Measurements from ENCODE around the gene TBRG4.

Gene TBRG4

DNA sequence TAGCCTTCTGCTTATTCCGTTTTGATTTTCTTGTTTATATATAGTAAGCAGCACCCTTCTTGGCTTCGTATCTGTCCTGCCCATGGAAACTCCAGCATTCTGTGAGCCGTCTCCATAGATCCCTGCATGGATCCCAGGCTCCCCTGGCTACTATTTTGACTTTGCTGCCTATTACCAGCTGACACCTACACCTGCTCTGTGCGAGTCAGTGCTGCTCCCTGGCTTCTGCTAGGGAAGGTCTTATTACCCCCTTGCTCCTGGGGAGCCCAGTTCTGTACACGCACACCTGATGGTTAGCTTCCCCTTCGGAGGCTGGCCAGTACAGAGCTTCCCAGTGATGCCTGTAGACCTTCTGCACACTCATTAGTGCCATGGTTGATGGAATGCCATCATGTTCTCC lies 58.1 kb downstream of the TBRG4 start:
- TF ChIP-seq, protein P1, sequence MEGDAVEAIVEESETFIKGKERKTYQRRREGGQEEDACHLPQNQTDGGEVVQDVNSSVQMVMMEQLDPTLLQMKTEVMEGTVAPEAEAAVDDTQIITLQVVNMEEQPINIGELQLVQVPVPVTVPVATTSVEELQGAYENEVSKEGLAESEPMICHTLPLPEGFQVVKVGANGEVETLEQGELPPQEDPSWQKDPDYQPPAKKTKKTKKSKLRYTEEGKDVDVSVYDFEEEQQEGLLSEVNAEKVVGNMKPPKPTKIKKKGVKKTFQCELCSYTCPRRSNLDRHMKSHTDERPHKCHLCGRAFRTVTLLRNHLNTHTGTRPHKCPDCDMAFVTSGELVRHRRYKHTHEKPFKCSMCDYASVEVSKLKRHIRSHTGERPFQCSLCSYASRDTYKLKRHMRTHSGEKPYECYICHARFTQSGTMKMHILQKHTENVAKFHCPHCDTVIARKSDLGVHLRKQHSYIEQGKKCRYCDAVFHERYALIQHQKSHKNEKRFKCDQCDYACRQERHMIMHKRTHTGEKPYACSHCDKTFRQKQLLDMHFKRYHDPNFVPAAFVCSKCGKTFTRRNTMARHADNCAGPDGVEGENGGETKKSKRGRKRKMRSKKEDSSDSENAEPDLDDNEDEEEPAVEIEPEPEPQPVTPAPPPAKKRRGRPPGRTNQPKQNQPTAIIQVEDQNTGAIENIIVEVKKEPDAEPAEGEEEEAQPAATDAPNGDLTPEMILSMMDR (IDR thresholded peaks at IDR 0.05): no peak
- H3K4me3 ChIP-seq: no peak overlapping the region
- H3K27ac ChIP-seq: no peak overlapping the region
- DNase-seq (ENCODE audit: low spot score): no peak

DNA sequence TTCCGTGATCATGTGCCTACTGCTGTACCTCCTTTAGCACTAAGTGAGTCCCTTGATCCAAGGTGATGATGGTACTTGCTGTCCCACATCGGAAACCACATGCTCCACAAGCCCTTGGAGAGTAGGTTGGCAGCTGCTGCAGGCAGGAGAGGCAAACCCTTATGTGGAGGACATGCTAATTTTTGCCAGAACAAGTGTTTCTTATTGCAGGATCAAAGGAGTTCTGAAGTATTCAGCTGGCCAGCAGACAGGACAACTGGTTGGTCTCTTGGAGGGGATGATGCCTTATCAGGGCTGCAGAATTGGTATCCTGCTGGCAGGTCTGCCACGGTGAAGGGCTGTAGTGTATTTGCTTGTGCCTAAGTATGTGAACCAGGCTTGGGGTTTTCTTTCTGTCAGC lies 59.5 kb downstream of the TBRG4 start:
- TF ChIP-seq, protein P1 (IDR thresholded peaks at IDR 0.05): no peak
- Histone ChIP-seq H3K4me3 (no peak overlapping the region), H3K27ac (no peak overlapping the region)
- DNase-seq (ENCODE audit: low spot score): no peak

DNA sequence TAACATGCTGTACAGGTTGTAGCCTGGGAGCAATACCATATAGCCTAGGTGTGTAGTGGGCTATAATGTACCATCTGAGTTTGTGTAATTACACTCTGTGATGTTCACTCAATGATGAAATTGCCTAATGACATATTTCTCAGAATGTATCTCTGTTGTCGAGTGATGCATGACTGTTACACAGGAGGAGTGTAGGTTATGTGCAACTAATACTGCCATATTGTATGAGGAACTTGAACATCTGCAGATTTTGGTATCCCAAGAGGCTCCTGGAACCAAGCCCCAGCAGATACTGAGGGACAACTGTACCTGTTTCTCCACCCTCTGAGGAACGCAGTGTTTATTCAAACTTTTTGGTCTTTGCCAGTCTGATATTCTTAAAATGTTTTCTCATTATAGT lies 61.3 kb downstream of the TBRG4 start:
- TF ChIP-seq, protein P1 (IDR thresholded peaks at IDR 0.05): no peak
- H3K4me3 ChIP-seq: no peak overlapping the region
- H3K27ac ChIP-seq: no peak overlapping the region
- no peak for DNase-seq (ENCODE audit: low spot score)

Data from coronary artery (tissue), 2 donors.